H9 (cell line): Measurements from ENCODE around the gene COLQ. TPM values are rescaled to one million over a fixed set of nuclear protein-coding genes. Genes with fewer than 3 reads are reported as not detected.

Experiments
- DNase-seq: peaks from one replicate; pipeline ENCODE4 v3.0.0-alpha.2; 2017
- H2AFZ ChIP-seq: one replicate; pipeline ENCODE4 v1.6.1; 2013; ENCODE audit warnings: mild to moderate bottlenecking, low read length, control low read depth, moderate library complexity
- H2AK5ac ChIP-seq: 2 replicates; pipeline ENCODE4 v1.6.1; 2013; ENCODE audit warnings: low read length, control low read depth, mixed read lengths; ENCODE audit not compliant: insufficient read length
- H2BK120ac ChIP-seq: one replicate; pipeline ENCODE4 v1.6.1; 2013; ENCODE audit warnings: low read depth, mild to moderate bottlenecking, low read length, control low read depth, inconsistent platforms; ENCODE audit not compliant: poor library complexity, severe bottlenecking
- H2BK12ac ChIP-seq: 2 replicates; pipeline ENCODE4 v1.6.1; 2013; ENCODE audit warnings: low read length, control low read depth, mixed read lengths, low read depth; ENCODE audit not compliant: insufficient read length
- H2BK15ac ChIP-seq: 2 replicates; pipeline ENCODE4 v1.6.1; 2013; ENCODE audit warnings: low read depth, low read length, control low read depth
- H2BK20ac ChIP-seq: one replicate; pipeline ENCODE4 v1.6.1; 2013; ENCODE audit warnings: low read depth, mild to moderate bottlenecking, low read length, control low read depth, inconsistent platforms; ENCODE audit not compliant: poor library complexity, severe bottlenecking
- H2BK5ac ChIP-seq: 2 replicates; pipeline ENCODE4 v1.6.1; 2013; ENCODE audit warnings: low read length, control low read depth, mixed read lengths; ENCODE audit not compliant: insufficient read length
- H3K14ac ChIP-seq: 2 replicates; pipeline ENCODE4 v1.6.1; 2013; ENCODE audit warnings: low read length, control low read depth; ENCODE audit not compliant: insufficient read depth
- H3K18ac ChIP-seq: 2 replicates; pipeline ENCODE4 v1.6.1; 2013; ENCODE audit warnings: low read depth, mild to moderate bottlenecking, mixed read lengths, low read length, control low read depth; ENCODE audit not compliant: insufficient read length
- H3K23ac ChIP-seq: 2 replicates; pipeline ENCODE4 v1.6.1; 2013; ENCODE audit warnings: low read length, control low read depth, mixed read lengths, low read depth; ENCODE audit not compliant: insufficient read length
- H3K23me2 ChIP-seq: 2 replicates; pipeline ENCODE4 v1.6.1; 2013; ENCODE audit warnings: low read depth, mild to moderate bottlenecking, mixed read lengths, low read length, control low read depth; ENCODE audit not compliant: insufficient read length, poor library complexity, severe bottlenecking
- H3K27ac ChIP-seq: 2 replicates; pipeline ENCODE4 v1.5.1; 2013; ENCODE audit warnings: low read length, control low read depth, mixed read lengths, low read depth; ENCODE audit not compliant: insufficient read length
- H3K27me3 ChIP-seq: 2 replicates; pipeline ENCODE4 v1.6.1; 2013; ENCODE audit warnings: low read length, control low read depth, inconsistent platforms; ENCODE audit not compliant: insufficient read depth
- H3K4ac ChIP-seq: 2 replicates; pipeline ENCODE4 v1.6.1; 2013; ENCODE audit warnings: low read depth, mild to moderate bottlenecking, control low read depth, inconsistent platforms, low read length, moderate library complexity
- H3K4me1 ChIP-seq: 2 replicates; pipeline ENCODE4 v1.6.1; 2013; ENCODE audit warnings: low read length, control low read depth, inconsistent platforms; ENCODE audit not compliant: insufficient read depth
- H3K4me2 ChIP-seq: 2 replicates; pipeline ENCODE4 v1.6.1; 2013; ENCODE audit warnings: low read length, control low read depth, mixed read lengths; ENCODE audit not compliant: insufficient read length, insufficient read depth
- H3K56ac ChIP-seq: 2 replicates; pipeline ENCODE4 v1.6.1; 2013; ENCODE audit warnings: low read depth, mild to moderate bottlenecking, mixed read lengths, low read length, control low read depth; ENCODE audit not compliant: insufficient read length
- H3K79me1 ChIP-seq: 2 replicates; pipeline ENCODE4 v1.6.1; 2013; ENCODE audit warnings: low read depth, mild to moderate bottlenecking, moderate library complexity, low read length, control low read depth, inconsistent platforms; ENCODE audit not compliant: insufficient read depth, poor library complexity, severe bottlenecking
- H3K79me2 ChIP-seq: 2 replicates; pipeline ENCODE4 v1.6.1; 2013; ENCODE audit warnings: low read length, control low read depth, inconsistent platforms; ENCODE audit not compliant: insufficient read depth
- H3K9ac ChIP-seq: 2 replicates; pipeline ENCODE4 v1.6.1; 2013; ENCODE audit warnings: low read length, control low read depth, mixed read lengths; ENCODE audit not compliant: insufficient read length; ENCODE audit errors: extremely low read depth
- H3K9me3 ChIP-seq: one replicate; pipeline ENCODE4 v1.6.1; 2013; ENCODE audit warnings: low read depth, low read length, inconsistent platforms; ENCODE audit not compliant: control insufficient read depth
- H3T11ph ChIP-seq: one replicate; pipeline ENCODE4 v1.6.1; 2013; ENCODE audit warnings: mild to moderate bottlenecking, low read length, control low read depth, inconsistent platforms
- H4K20me1 ChIP-seq: one replicate; pipeline ENCODE4 v1.6.1; 2013; ENCODE audit not compliant: control insufficient read depth, insufficient read length, insufficient read depth
- H4K5ac ChIP-seq: 2 replicates; pipeline ENCODE4 v1.6.1; 2013; ENCODE audit warnings: low read depth, mild to moderate bottlenecking, mixed read lengths, low read length, control low read depth; ENCODE audit not compliant: insufficient read length
- H4K8ac ChIP-seq: replicated peaks from 2 replicates; pipeline ENCODE4 v1.6.1; 2013; ENCODE audit warnings: low read length, control low read depth, mixed read lengths, low read depth; ENCODE audit not compliant: insufficient read length
- H4K91ac ChIP-seq: 2 replicates; pipeline ENCODE4 v1.6.1; 2013; ENCODE audit warnings: low read depth, mild to moderate bottlenecking, moderate library complexity, mixed read lengths, low read length, control low read depth; ENCODE audit not compliant: insufficient read length
- H3K27ac Mint-ChIP-seq, 3 experiments: 2 replicates in 2 of 3; 3 replicates in 1 of 3; pipeline ENCODE4 v1.8.0; 2020 to 2021; ENCODE audit warnings: mixed read lengths in 3 of 3, mild to moderate bottlenecking in 1 of 3, moderate library complexity in 1 of 3
- H3K27me3 Mint-ChIP-seq: 2 replicates; pipeline ENCODE4 v1.8.0; 2021; ENCODE audit warnings: low read depth, mild to moderate bottlenecking, moderate library complexity, mixed read lengths
- H3K36me3 Mint-ChIP-seq, 3 experiments: 2 replicates in 2 of 3; 3 replicates in 1 of 3; pipeline ENCODE4 v1.8.0; 2020 to 2021; ENCODE audit warnings: low read depth in 3 of 3, mixed read lengths in 3 of 3; ENCODE audit not compliant: insufficient read depth in 1 of 3
- H3K4me1 Mint-ChIP-seq, 2 experiments: 2 replicates each; pipeline ENCODE4 v1.8.0; 2020; ENCODE audit warnings: mixed read lengths in 2 of 2
- H3K4me3 Mint-ChIP-seq, 2 experiments: 2 replicates in 1 of 2; 3 replicates in 1 of 2; pipeline ENCODE4 v1.8.0; 2020 to 2021; ENCODE audit warnings: mild to moderate bottlenecking in 2 of 2, mixed read lengths in 2 of 2, moderate library complexity in 1 of 2
- H3K9me3 Mint-ChIP-seq, 2 experiments: 2 replicates in 1 of 2; 3 replicates in 1 of 2; pipeline ENCODE4 v1.8.0; 2020; ENCODE audit warnings: mild to moderate bottlenecking in 2 of 2, mixed read lengths in 2 of 2, moderate library complexity in 1 of 2
- CTCF ChIP-seq: fragments of 200-600 bp; sonication (generic); conservative IDR thresholded peaks from 3 replicates; pipeline ENCODE4 v1.8.0; 2021; ENCODE audit warnings: antibody characterized with exemption, mild to moderate bottlenecking
- WGBS: extraction: QIAGEN DNeasy Blood & Tissue Kit; methylation state at CpG from one replicate; pipeline ENCODE4 v1.1.7; 2013; ENCODE audit warnings: missing lambda C conversion rate, low lambda C conversion rate, mixed read lengths; ENCODE audit not compliant: insufficient read length; ENCODE audit errors: extremely low coverage; 5-methylcytosine and 5-hydroxymethylcytosine counted together
- total RNA-seq: library from RNA; stranded (reverse); gene quantifications from 2 replicates; pipeline ENCODE4 v1.2.1, GENCODE V29; 2021

COLQ gene
- total RNA-seq, 1 experiment from 2014 or later = 0.61 TPM

- Histone ChIP-seq H2BK15ac (no peak overlapping the region), H3K9ac (no peak overlapping the region), H4K5ac (no peak overlapping the region), H2AK5ac (no peak overlapping the region), H2BK5ac (no peak overlapping the region), H3K18ac (no peak overlapping the region), H4K91ac (no peak overlapping the region), H3T11ph (no peak overlapping the region), H3K4ac (no peak overlapping the region), H4K8ac (no peak overlapping the region), H3K56ac (no peak overlapping the region), H3K23me2 (no peaks in the 10 kb centered on the region), H3K27me3 (no peaks in the 10 kb centered on the region), H3K14ac (no peak overlapping the region), H3K79me1 (no peaks in the 10 kb centered on the region), H2AFZ (no peak overlapping the region), H3K79me2 (no peaks in the 10 kb centered on the region), H3K23ac (no peak overlapping the region), H3K9me3 (no peaks in the 10 kb centered on the region), H2BK12ac (no peak overlapping the region), H3K27ac (no peak overlapping the region), H3K4me1 (peaks cover 3% of the 10 kb centered on the region; the same call in 1 of the 2 replicates), H2BK120ac (no peak overlapping the region), H4K20me1 (no peaks in the 10 kb centered on the region), H3K4me2 (no peak overlapping the region), H2BK20ac (no peak overlapping the region)
- H3K9me3 Mint-ChIP-seq = no peaks in the 10 kb centered on the region
- DNase-seq = no peak
- no peak overlapping the region for H3K4me3 Mint-ChIP-seq
- no CpG with 5 or more reads among the region's 4 CpGs for WGBS
- H3K27ac Mint-ChIP-seq = peak overlapping the region in 1 of 3 experiments; percentile 22; a peak in 1 of 7 replicates
- no peak for TF ChIP-seq CTCF
- no peaks in the 10 kb centered on the region for H3K36me3 Mint-ChIP-seq
- H3K4me1 Mint-ChIP-seq = peaks cover 22 to 23% of the 10 kb centered on the region in 2 experiments
- peaks cover 16% of the 10 kb centered on the region for H3K27me3 Mint-ChIP-seq
Observed at GRCh38 chr3:15497964-15498363, 23.5 kb downstream of the COLQ start.
